ENCODE measurements around the gene KCNF1.
A peak's percentile ranks its signal among the peaks of the same experiment; 100 is the strongest.

The KCNF1 gene

GRCh38 chr2:10909050-10909995 lies 2.4 kb upstream of the KCNF1 start:
- H2BK120ac ChIP-seq (ENCODE audit: low read depth, low read length), result no peak overlapping the region
- H3K79me1 ChIP-seq (ENCODE audit: low read depth, low read length), result no peaks in the 10 kb centered on the region
- no peak overlapping the region for H4K8ac ChIP-seq (ENCODE audit: low read depth, low read length)
- no peak overlapping the region for H2BK5ac ChIP-seq (ENCODE audit: low read length)
- H2BK15ac ChIP-seq (ENCODE audit: low read length), result no peak overlapping the region
- no peak overlapping the region for H3K4ac ChIP-seq (ENCODE audit: low read length)
- no peak overlapping the region for H3K4me3 ChIP-seq (ENCODE audit: low read length in 2 of 2)
- no peak overlapping the region for H3K14ac ChIP-seq (ENCODE audit: low read length)
- no peak overlapping the region for H3K27ac ChIP-seq (replicated peaks; ENCODE audit: low read length)
- DNase-seq (ENCODE audit: low spot score), result peak; percentile 38
- H3K4me1 ChIP-seq (ENCODE audit: control insufficient read depth in 2 of 2, insufficient read depth in 1 of 2, low read depth in 1 of 2, low read length in 2 of 2), result peaks cover 8% of the 10 kb centered on the region in 2 donors
- H4K91ac ChIP-seq (ENCODE audit: low read depth, low read length, poor library complexity), result no peak overlapping the region
- peaks cover 6 to 33% (median 18%) of the 10 kb centered on the region in 3 experiments for H3K27me3 ChIP-seq (ENCODE audit: control insufficient read depth in 3 of 3, insufficient read depth in 3 of 3, low read depth in 1 of 3, low read length in 3 of 3)
- H3K9ac ChIP-seq (ENCODE audit: low read depth, low read length, poor library complexity), result no peak overlapping the region
- H3K4me2 ChIP-seq (ENCODE audit: insufficient read depth, low read length, poor library complexity, severe bottlenecking), result no peak overlapping the region
- no peaks in the 10 kb centered on the region for H3K36me3 ChIP-seq (replicated peaks in 1 of 2; ENCODE audit: control insufficient read depth in 2 of 2, insufficient read depth in 2 of 2, low read length in 2 of 2)
- H3K18ac ChIP-seq (ENCODE audit: low read length), result no peak overlapping the region
- no CpG with 5 or more reads among the region's 15 CpGs for WGBS, 2 donors (ENCODE audit: extremely low coverage in 2 of 2, insufficient read length in 2 of 2, insufficient replicate concordance in 1 of 2)
- no peak overlapping the region for H3K23ac ChIP-seq (ENCODE audit: low read depth, low read length, poor library complexity)
- no peak overlapping the region for H2AK5ac ChIP-seq (ENCODE audit: low read depth, low read length)
- no peak overlapping the region for H2AFZ ChIP-seq (ENCODE audit: low read length)
- no peak overlapping the region for H2BK12ac ChIP-seq (ENCODE audit: low read length)
- peaks cover 7 to 12% of the 10 kb centered on the region in 2 donors for H3K9me3 ChIP-seq (replicated peaks in 1 of 2; ENCODE audit: control insufficient read depth in 2 of 2, insufficient read depth in 1 of 2, low read depth in 1 of 2, low read length in 2 of 2)

- WGBS, 2 donors (ENCODE audit: extremely low coverage in 2 of 2, insufficient read length in 2 of 2, insufficient replicate concordance in 1 of 2), result no CpG with 5 or more reads among the region's 3 CpGs
- no peak overlapping the region for H2BK12ac ChIP-seq (ENCODE audit: low read length)
- H3K23ac ChIP-seq (ENCODE audit: low read depth, low read length, poor library complexity), result no peak overlapping the region
- no peak overlapping the region for H3K14ac ChIP-seq (ENCODE audit: low read length)
- peaks cover 8 to 9% of the 10 kb centered on the region in 2 donors for H3K4me1 ChIP-seq (ENCODE audit: control insufficient read depth in 2 of 2, insufficient read depth in 1 of 2, low read depth in 1 of 2, low read length in 2 of 2)
- no peaks in the 10 kb centered on the region for H3K36me3 ChIP-seq (replicated peaks in 1 of 2; ENCODE audit: control insufficient read depth in 2 of 2, insufficient read depth in 2 of 2, low read length in 2 of 2)
- H3K27me3 ChIP-seq (ENCODE audit: control insufficient read depth in 3 of 3, insufficient read depth in 3 of 3, low read depth in 1 of 3, low read length in 3 of 3), result peaks cover 6 to 33% (median 18%) of the 10 kb centered on the region in 3 experiments
- H3K79me1 ChIP-seq (ENCODE audit: low read depth, low read length), result no peaks in the 10 kb centered on the region
- no peak overlapping the region for H3K4me2 ChIP-seq (ENCODE audit: insufficient read depth, low read length, poor library complexity, severe bottlenecking)
- no peak overlapping the region for H2AFZ ChIP-seq (ENCODE audit: low read length)
- H2AK5ac ChIP-seq (ENCODE audit: low read depth, low read length), result no peak overlapping the region
- H2BK120ac ChIP-seq (ENCODE audit: low read depth, low read length), result no peak overlapping the region
- no peak overlapping the region for H3K18ac ChIP-seq (ENCODE audit: low read length)
- no peak for DNase-seq (ENCODE audit: low spot score)
- no peak overlapping the region for H4K91ac ChIP-seq (ENCODE audit: low read depth, low read length, poor library complexity)
- H3K4ac ChIP-seq (ENCODE audit: low read length), result no peak overlapping the region
- peaks cover 7 to 12% of the 10 kb centered on the region in 2 donors for H3K9me3 ChIP-seq (replicated peaks in 1 of 2; ENCODE audit: control insufficient read depth in 2 of 2, insufficient read depth in 1 of 2, low read depth in 1 of 2, low read length in 2 of 2)
- no peak overlapping the region for H3K4me3 ChIP-seq (ENCODE audit: low read length in 2 of 2)
- no peak overlapping the region for H4K8ac ChIP-seq (ENCODE audit: low read depth, low read length)
- no peak overlapping the region for H2BK15ac ChIP-seq (ENCODE audit: low read length)
- no peak overlapping the region for H2BK5ac ChIP-seq (ENCODE audit: low read length)
- H3K27ac ChIP-seq (replicated peaks; ENCODE audit: low read length), result no peak overlapping the region
- H3K9ac ChIP-seq (ENCODE audit: low read depth, low read length, poor library complexity), result no peak overlapping the region
These were observed 1.8 kb upstream of the KCNF1 start for GRCh38 chr2:10909996-10910341.

- H3K23ac ChIP-seq (ENCODE audit: low read depth, low read length, poor library complexity), result no peak overlapping the region
- no peak overlapping the region for H2AFZ ChIP-seq (ENCODE audit: low read length)
- no peak overlapping the region for H2BK12ac ChIP-seq (ENCODE audit: low read length)
- no CpG with 5 or more reads among the region's 11 CpGs for WGBS, 2 donors (ENCODE audit: extremely low coverage in 2 of 2, insufficient read length in 2 of 2, insufficient replicate concordance in 1 of 2)
- H2BK120ac ChIP-seq (ENCODE audit: low read depth, low read length), result no peak overlapping the region
- no peak overlapping the region for H3K4me2 ChIP-seq (ENCODE audit: insufficient read depth, low read length, poor library complexity, severe bottlenecking)
- H3K18ac ChIP-seq (ENCODE audit: low read length), result no peak overlapping the region
- H3K4me1 ChIP-seq (ENCODE audit: control insufficient read depth in 2 of 2, insufficient read depth in 1 of 2, low read depth in 1 of 2, low read length in 2 of 2), result peaks cover 9% of the 10 kb centered on the region in 2 donors
- H3K27me3 ChIP-seq (ENCODE audit: control insufficient read depth in 3 of 3, insufficient read depth in 3 of 3, low read depth in 1 of 3, low read length in 3 of 3), result peaks cover 6 to 33% (median 18%) of the 10 kb centered on the region in 3 experiments
- no peaks in the 10 kb centered on the region for H3K79me1 ChIP-seq (ENCODE audit: low read depth, low read length)
- no peak overlapping the region for H4K91ac ChIP-seq (ENCODE audit: low read depth, low read length, poor library complexity)
- H3K9me3 ChIP-seq (replicated peaks in 1 of 2; ENCODE audit: control insufficient read depth in 2 of 2, insufficient read depth in 1 of 2, low read depth in 1 of 2, low read length in 2 of 2), result peaks cover 7 to 12% of the 10 kb centered on the region in 2 donors
- H3K4ac ChIP-seq (ENCODE audit: low read length), result no peak overlapping the region
- H3K36me3 ChIP-seq (replicated peaks in 1 of 2; ENCODE audit: control insufficient read depth in 2 of 2, insufficient read depth in 2 of 2, low read length in 2 of 2), result no peaks in the 10 kb centered on the region
- H2BK5ac ChIP-seq (ENCODE audit: low read length), result no peak overlapping the region
- H3K4me3 ChIP-seq (ENCODE audit: low read length in 2 of 2), result no peak overlapping the region
- H3K9ac ChIP-seq (ENCODE audit: low read depth, low read length, poor library complexity), result no peak overlapping the region
- no peak overlapping the region for H2BK15ac ChIP-seq (ENCODE audit: low read length)
- no peak for DNase-seq (ENCODE audit: low spot score)
- no peak overlapping the region for H2AK5ac ChIP-seq (ENCODE audit: low read depth, low read length)
- no peak overlapping the region for H4K8ac ChIP-seq (ENCODE audit: low read depth, low read length)
- H3K14ac ChIP-seq (ENCODE audit: low read length), result no peak overlapping the region
- no peak overlapping the region for H3K27ac ChIP-seq (replicated peaks; ENCODE audit: low read length)
These were observed 1.1 kb upstream of the KCNF1 start for GRCh38 chr2:10910625-10911024.

- Histone ChIP-seq H2BK120ac (ENCODE audit: low read depth, low read length) (no peak overlapping the region), H4K8ac (ENCODE audit: low read depth, low read length) (no peak overlapping the region), H3K4me1 (ENCODE audit: control insufficient read depth in 2 of 2, insufficient read depth in 1 of 2, low read depth in 1 of 2, low read length in 2 of 2) (peaks cover 9 to 11% of the 10 kb centered on the region in 2 donors), H3K9ac (ENCODE audit: low read depth, low read length, poor library complexity) (no peak overlapping the region), H2AFZ (ENCODE audit: low read length) (peak overlapping the region; percentile 84), H3K4me2 (ENCODE audit: insufficient read depth, low read length, poor library complexity, severe bottlenecking) (peak overlapping the region; percentile 96), H3K4ac (ENCODE audit: low read length) (no peak overlapping the region), H3K9me3 (replicated peaks in 1 of 2; ENCODE audit: control insufficient read depth in 2 of 2, insufficient read depth in 1 of 2, low read depth in 1 of 2, low read length in 2 of 2) (peaks cover 7 to 12% of the 10 kb centered on the region in 2 donors), H3K27me3 (ENCODE audit: control insufficient read depth in 3 of 3, insufficient read depth in 3 of 3, low read depth in 1 of 3, low read length in 3 of 3) (peaks cover 6 to 35% (median 18%) of the 10 kb centered on the region in 3 experiments), H3K23ac (ENCODE audit: low read depth, low read length, poor library complexity) (peak overlapping the region; percentile 58), H2BK12ac (ENCODE audit: low read length) (no peak overlapping the region), H2AK5ac (ENCODE audit: low read depth, low read length) (no peak overlapping the region), H3K4me3 (ENCODE audit: low read length in 2 of 2) (peak overlapping the region; percentile 35 to 79), H4K91ac (ENCODE audit: low read depth, low read length, poor library complexity) (no peak overlapping the region), H3K27ac (replicated peaks; ENCODE audit: low read length) (no peak overlapping the region), H3K14ac (ENCODE audit: low read length) (no peak overlapping the region), H3K36me3 (replicated peaks in 1 of 2; ENCODE audit: control insufficient read depth in 2 of 2, insufficient read depth in 2 of 2, low read length in 2 of 2) (no peaks in the 10 kb centered on the region), H2BK15ac (ENCODE audit: low read length) (peak overlapping the region; percentile 20), H2BK5ac (ENCODE audit: low read length) (no peak overlapping the region), H3K79me1 (ENCODE audit: low read depth, low read length) (no peaks in the 10 kb centered on the region), H3K18ac (ENCODE audit: low read length) (peak overlapping the region; percentile 91)
- no peak for DNase-seq (ENCODE audit: low spot score)
- WGBS, 2 donors (ENCODE audit: extremely low coverage in 2 of 2, insufficient read length in 2 of 2, insufficient replicate concordance in 1 of 2), result no CpG with 5 or more reads among the region's 81 CpGs
These were observed 470 bp downstream of the KCNF1 start for GRCh38 chr2:10912076-10912731.
